GM20431 (cell line): ENCODE measurements around the gene ZNF385D.

Experiments used
- in situ Hi-C: fragments of 300-500 bp; cut with MseI, MboI; formaldehyde crosslinking; loops from one replicate; pipeline ENCODE4 v1.15.0; 2020; ENCODE audit warnings: low sequenced_read_pairs; ENCODE audit not compliant: unreplicated experiment

Gene ZNF385D

DNA sequence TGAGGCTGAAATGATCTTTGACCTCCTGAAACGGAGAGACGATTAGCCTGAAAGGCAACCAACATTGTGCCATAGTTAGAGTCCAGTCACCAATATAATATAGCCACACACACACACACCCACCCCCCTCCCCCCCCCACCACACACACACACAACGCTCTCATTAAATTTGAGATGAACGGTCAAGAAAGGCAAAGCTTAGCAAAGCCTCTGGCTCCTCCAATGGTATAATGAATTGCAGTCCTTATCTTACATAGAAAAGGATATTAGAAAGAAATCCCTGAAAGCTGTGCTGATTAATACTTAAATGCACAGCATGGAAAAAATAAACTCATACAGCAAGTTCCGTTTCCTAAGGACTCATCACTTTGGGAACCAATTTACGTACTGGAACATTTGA lies 876 bp upstream of the ZNF385D start:
- in situ Hi-C loops = no loop called here

DNA sequence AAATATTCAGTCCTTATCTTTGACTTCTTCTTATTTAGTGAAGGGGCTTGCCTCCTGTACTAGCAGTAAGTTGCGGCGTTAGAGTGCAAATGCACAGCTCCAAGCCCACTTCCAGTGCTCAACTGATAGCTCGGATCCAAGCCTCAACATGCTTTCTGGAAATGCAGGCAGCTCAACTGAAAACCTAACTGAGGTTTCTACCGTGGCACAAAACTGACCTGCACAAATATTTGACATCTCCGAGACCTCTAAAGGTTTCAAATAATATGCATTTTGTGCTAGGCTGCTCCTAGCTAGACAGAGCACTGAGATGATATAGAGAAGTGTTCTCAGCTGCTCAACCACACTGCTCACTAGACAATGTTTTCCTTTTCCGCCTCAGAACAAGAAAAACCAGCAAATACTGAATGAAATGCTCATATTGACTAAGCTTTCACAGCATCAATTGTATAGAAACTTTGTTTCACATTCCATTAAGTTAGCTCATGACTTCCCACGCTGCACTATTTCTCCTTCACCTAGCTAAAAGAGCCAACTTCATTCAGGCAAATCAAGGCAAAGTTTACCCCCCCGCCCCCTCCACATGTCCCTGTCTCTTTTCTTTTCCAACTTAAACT lies 822 bp downstream of the ZNF385D start:
- in situ Hi-C loops = no loop called here

DNA sequence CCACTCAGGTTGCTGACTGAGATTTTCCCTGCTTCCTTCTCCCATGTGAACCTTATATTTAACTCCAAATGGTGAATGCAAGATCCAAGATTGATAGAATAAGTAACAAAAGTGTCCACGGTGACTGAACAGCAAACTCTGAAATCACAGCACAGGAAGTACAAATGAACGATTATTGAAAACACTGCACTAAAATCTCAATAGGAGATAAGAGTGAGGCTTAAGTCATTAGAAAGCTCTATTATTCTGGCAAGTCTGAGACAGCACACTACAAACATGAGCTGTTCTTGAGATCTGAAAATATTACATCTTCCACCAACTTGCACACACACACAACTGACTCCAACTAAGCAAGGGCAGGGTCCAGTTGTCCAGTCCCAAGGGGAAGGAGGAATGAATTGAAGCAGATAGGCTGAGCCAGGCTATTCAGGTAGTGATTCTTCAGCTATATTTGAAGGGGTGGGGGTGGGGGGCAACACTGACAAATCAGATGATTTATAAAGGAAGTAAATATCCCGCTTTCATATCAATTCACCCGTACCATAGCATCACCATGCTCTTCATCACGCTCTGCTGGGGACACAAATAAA lies 2.9 kb downstream of the ZNF385D start:
- in situ Hi-C loops = no loop called here

DNA sequence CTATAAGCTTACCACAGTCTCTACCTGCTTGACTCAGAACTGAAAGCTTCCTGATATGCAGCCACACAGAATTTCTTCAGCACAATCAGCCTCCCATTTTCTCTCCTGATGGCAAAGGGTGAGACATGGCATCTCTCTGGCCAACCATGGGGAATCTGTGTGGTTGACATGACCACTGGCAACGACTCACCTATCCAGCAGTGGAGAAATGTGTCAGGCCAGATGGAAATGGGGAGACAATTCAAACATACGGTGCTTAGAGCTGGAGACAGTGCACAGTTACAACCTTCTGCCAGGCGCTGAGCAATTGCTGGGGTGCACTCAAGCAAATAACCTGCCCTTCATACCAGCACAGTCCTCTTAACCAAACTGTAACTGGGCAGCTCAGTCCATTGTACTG lies 3.6 kb downstream of the ZNF385D start:
- in situ Hi-C loops = no loop called here

DNA sequence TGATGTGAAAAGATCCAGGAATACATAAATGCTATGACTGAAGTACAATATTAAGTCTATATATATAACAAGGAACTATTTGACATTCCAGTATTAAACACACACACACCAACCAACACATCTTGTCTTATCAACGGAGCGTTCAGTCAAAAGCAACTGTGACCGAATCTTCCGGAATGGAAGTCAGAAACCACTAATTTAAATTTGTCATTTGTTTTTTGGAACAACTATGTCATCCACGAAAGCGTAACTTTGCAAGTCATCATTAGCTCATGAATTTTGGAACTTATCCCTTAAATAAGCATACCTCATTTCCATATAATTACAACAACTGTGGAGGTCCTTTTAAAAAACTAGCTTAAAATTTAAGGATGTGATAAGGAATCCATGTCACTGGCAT lies 5.0 kb downstream of the ZNF385D start:
- in situ Hi-C loops = no loop called here

DNA sequence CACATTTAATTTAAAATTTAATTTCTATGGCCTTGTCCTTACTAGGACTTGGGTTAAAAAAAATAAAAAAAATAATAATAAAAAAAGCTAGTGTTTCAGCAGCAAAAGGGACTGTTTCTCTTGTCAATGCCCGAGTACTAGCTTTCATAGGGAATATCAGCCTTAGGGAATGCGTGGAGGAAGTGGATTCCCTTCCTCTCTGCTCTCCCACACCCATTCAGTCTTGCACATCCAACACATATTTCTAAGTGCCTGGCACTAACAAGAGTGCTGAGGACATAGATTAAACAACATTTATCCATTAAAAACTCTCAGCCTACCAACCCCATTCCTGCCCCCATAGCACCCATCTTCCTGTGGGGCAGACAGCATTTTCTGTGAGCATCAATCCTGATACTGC lies 6.2 kb downstream of the ZNF385D start:
- in situ Hi-C loops = no loop called here

DNA sequence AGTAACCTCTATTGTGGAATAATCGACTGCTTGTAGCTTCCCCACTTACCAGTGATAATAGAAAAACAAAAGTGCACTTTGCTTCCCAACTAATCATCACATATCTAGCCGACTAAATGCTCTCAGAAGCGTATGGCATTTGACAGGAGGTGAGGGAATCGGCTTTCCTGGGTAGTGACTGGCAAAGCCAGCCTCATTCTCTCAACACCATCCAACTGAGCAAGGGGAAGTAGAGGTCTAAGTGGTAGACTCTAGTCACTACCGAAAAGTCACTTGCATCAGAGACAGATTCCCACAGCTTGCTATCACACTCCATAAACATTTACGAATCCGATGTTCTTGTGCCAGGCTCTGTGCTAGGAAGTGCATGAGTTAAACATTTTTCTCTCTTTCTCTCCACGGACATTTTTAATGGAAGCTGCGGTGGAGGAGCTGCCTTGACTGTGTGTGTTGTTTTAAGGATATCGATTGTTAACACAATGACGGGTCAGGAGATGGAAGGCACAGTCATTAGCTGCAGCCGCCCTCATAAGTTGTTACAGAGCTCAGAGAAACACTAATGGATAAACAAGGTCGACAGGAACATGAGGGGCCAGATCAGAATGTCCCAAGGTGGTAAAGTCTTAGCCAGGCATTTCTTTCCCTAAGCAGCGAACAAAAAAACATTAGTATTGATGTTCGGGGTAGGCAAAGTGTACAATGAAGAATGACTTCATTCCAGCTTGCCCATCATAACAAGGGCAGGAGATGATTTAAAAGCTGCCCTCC lies 11.9 kb downstream of the ZNF385D start:
- in situ Hi-C loops = no loop called here

DNA sequence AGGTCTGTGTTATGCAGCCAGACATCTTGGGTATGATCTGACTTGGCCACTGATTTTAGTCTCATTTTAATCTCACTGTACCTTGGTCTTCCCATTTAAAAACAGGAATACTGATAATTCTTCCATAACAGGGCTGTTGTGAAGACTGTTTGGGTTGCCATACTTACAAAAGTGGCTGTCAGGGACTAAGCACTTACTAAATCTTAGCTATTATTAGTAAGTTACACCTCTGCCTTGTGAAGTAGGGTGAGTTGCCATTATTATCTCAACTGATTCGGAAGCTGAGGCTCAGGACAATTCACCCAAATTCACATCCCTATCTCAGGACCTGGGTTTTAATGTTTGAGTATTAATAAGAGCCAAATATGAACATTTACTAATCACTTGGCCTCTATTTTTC lies 12.7 kb downstream of the ZNF385D start:
- in situ Hi-C loops = no loop called here

DNA sequence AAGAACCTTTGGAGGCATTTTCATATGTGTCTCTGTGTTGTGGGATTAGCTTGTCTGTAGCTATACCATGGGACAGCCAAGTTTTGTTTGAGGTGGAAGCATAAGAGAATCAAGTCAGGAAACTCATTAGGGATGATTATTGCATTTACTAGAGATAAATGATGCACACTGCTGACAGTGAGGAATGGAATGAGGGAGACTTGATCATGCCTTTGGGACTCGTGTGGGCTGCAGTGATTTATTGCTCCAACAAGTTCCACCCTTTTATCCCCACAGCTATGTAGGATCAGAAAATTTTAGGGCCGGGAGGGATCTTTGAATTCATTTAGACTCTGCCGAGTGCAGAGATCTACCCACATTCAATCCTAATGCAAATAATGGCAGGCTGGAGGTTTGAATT lies 16.3 kb downstream of the ZNF385D start:
- in situ Hi-C loops = no loop called here

DNA sequence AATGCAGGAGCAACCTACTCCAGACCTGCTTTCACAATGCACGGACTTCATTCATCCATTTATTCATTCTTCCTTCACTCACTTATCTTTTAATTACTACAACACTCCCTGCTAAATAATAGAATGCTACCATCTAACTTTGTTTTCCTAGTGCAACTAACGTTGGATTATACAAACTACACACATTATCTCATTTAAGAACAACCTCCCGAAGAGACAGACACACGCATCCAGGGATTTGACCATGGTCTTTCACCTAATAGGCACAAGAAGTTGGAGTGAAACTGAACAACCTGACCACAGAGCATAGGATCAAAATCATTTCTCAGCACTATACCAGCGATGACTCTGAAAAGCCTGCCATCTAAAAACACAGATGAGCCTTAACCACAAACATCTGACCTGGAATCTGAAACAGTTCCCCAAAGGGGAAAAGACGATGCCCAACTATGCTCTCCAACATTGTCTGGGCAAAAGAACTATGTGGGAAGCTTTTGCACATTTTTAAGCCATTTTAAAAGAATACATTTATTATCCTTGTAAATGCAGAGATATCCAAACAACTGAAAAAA lies 21.0 kb downstream of the ZNF385D start:
- in situ Hi-C loops = no loop called here

DNA sequence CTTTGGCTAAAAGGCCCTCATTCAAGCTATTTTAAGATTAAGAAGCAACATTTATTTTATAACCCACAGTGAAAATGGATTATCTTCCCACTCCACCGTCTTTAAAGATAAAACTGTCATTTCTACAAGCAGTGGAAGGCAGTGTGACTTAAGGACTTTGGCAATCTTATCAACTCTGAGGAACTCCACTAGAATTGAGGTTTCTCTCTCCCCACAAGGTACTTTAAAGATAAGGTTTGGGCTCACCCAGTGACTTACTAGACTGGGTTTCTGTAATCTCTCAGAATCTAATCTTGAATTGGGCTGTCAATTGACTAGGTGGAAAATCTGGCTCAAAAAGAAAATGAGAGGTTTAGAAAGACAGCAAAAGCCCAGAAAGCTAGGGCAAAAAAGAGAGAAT lies 21.7 kb downstream of the ZNF385D start:
- in situ Hi-C loops = no loop called here

DNA sequence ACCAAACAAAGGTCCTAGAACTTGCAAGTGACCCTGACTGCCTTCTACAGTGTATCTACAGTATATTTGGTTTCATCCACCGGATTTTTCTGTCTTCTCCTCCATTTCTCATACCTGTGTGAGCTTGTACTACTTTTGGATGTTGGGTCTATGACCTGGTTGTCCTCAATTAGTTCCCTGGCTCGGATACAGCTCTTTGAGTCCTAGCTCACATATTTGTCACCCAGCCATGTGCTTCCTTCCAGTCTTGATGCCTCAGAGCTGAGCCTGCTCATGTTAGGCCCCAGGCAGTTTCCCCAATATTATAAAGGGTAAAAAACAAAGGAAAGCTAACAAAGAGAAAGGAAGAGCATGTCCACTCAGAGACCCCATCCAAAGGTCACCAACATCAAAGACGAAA lies 28.2 kb downstream of the ZNF385D start:
- in situ Hi-C loops = no loop called here

DNA sequence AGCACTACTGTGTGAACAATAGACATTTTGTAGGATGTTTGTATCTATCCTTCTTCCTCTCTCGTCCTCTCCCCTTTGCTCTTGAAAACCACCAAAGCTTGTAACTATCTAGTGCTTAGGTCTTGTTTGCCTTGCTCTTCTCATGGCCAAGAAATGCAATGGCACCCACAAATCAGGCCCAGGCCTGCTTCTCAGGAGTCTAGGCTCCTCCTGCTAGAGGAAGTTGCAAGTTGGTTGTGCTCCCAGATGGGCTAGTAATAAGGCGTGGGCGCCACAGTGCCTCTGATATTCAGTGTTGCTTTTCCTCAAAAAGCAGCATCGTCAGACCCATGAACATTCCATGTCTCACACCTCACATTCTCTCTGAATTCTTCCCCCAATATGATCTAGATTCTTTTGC lies 28.7 kb downstream of the ZNF385D start:
- in situ Hi-C loops = no loop called here

DNA sequence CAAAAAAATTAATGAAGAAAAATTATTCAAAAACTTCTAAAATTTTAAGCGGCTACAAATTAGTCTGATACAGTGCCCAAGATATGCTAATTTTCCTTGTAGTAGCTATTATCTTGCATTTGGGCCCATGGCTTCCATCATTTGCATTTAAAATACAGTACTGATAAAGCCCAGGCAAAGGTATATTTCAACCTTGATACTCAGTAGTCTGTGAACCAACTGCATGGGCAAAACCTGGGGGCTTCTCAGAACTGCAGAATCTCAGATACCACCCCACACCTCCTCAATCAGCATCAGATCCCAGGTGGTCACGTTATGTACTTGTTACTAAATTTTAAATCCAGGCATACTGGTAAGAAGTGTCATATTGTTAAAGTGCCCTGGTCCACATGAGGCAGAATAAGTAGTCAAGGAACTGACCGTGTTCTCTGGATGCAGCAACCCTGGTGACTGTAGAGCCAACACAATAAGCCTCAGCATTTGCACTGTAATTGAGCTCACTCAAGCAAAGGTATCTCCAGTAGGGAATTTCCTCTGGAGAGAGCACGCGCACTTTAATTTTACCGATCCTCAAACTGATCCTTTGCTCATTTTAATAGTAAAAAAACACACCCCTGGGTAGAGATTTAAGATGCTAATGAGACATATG lies 31.9 kb downstream of the ZNF385D start:
- in situ Hi-C loops = no loop called here

DNA sequence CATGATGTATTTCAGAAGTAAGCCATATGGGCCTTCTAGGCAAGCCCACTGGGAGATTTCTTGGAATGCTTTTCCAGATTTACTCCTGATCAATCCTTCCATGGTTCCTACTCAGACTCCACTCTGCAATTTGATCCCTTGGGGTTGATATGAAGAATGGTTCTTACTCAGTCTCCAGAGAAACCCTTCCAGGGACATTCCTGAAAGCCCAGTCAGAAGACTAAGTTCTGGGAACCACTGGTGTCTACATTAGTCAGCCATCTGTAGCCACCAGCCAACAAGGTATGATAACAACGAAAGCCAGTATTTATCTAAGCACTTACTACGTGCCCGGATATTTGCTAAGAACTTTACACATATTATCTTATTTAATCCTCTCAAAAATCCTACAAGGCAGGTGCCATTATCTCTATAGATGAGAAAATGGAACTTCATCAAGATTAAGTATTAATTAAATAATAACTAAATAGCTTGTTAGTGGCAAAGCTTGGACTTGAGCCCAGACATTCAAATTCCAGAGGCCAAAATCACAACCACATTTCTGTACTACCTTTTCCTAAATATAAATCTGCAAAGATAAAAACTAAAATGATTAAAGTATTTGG lies 32.7 kb downstream of the ZNF385D start:
- in situ Hi-C loops = no loop called here

DNA sequence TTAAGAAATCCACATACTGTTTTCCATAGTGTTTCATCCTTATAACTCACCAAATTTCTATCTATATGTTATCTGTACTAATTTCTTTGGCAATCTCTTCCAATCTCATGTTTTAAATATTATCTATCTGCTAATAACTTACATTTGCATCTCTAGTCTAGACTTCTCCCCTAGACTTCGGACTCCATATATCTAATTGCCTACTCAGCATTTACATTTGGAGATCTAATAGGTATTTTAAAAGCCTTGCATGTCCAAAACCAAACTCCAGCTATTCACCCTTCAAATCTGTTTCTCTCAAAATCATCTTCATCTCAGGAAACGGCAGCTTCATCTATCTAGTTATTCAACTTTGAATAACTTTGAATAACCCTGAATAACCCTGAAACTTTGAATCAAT lies 35.3 kb downstream of the ZNF385D start:
- in situ Hi-C loops = no loop called here

DNA sequence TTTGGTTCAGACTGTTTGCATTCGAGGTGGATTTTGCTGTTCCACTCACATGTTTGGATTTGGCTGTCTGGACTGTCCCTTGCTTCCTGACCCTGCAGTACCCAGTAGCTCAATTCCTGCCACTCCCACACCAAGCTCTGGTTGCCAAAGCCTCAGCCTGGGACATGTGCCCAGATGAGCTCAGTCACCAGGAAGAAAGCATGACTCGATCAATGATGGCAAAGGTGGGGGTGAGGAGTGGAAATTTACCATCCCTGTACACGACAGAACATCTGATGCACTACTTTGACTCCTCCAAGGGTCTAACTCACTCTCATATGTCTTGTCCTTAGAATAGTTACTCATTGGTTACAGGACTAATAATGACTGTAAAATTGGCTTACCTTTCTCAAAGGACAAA lies 45.2 kb downstream of the ZNF385D start:
- in situ Hi-C loops = no loop called here

DNA sequence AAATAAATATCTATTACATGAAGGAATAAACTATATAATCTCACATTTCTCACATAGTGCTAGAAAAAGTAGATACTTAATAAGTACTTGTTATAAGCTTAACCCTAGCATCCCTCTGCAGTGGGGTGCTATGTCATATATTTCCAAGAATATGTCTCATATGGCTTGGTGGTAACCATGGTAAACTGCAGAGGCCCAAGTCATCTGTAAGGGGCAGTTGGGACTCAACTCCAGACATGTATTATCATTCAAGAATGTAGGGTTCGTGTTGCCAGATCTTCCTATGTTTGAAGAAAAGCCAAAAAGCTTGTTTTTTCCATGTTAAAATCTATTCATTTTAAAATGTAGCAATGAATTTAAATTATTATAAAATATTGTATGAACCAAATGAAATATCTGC lies 46.2 kb downstream of the ZNF385D start:
- in situ Hi-C loops = no loop called here

DNA sequence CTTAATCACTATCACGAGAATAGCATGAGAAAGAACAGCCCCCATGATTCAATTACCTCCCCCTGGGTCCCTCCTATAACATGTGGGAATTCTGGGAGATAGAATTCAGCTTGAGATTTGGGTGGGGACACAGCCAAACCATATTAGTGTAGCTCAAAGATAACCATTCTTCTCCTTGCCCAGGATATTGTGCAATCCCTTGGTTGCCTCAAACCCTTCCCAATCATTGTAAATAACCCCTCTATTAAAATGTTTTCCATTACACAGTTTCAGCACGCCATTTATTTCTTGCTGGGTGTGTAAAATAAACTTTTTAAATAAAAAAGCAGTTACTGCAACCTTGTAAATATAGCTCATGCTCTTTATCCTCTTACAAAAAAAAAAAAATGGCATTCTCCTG lies 47.7 kb downstream of the ZNF385D start:
- in situ Hi-C loops = no loop called here

DNA sequence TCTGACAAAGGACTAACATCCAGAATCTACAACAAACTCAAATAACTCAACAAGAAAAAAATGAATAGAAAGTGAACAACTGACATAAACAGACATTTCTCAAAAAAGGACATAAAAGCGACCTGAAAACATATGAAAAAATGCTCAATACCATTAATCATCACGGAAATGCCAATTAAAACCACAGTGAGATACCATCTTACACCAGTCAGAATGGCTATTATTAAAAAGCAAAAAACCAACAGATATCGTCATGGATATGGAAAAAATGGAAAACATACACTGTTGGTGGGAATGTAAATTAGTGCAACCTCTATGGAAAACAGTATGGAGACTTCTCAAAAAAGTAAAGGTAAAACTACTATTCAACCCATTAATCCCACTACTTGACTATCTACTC lies 53.3 kb downstream of the ZNF385D start:
- in situ Hi-C loops = no loop called here
